Measurements from ENCODE around the gene RAD51B.

DNA sequence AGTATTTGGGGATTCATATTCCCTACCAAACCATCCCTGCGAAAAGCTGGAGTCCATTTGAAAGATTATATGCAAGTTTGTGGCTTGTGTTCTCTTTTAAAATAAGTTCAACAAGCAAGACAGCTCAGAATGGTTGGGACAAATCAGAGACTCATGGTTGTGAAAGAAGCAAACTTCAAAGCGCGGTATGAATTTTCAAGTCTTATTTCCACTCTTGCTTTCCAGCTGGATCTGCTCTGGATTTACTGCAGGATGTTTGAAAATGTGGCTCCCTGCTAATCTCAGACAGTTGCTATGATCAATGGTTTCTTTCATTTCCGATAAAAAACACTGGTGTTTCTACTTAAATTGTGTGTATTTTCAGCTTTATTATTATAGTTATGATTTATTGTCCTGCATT is 477.5 kb downstream of the RAD51B start:
- TF ChIP-seq, protein P1, sequence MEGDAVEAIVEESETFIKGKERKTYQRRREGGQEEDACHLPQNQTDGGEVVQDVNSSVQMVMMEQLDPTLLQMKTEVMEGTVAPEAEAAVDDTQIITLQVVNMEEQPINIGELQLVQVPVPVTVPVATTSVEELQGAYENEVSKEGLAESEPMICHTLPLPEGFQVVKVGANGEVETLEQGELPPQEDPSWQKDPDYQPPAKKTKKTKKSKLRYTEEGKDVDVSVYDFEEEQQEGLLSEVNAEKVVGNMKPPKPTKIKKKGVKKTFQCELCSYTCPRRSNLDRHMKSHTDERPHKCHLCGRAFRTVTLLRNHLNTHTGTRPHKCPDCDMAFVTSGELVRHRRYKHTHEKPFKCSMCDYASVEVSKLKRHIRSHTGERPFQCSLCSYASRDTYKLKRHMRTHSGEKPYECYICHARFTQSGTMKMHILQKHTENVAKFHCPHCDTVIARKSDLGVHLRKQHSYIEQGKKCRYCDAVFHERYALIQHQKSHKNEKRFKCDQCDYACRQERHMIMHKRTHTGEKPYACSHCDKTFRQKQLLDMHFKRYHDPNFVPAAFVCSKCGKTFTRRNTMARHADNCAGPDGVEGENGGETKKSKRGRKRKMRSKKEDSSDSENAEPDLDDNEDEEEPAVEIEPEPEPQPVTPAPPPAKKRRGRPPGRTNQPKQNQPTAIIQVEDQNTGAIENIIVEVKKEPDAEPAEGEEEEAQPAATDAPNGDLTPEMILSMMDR (conservative IDR thresholded peaks at IDR 0.05) = no peak
- TF ChIP-seq ZFX (IDR thresholded peaks at IDR 0.05) = no peak

All from C4-2B (cell line).